ENCODE measurements around the gene GABRR1. TPM values are rescaled to one million over a fixed set of nuclear protein-coding genes. Genes with fewer than 3 reads are reported as not detected.

The GABRR1 gene
- total and polyA plus RNA-seq, 10 donors = not detected

GRCh38 chr6:89180971-89181370 lies 36.2 kb downstream of the GABRR1 start:
- no peaks in the 10 kb centered on the region for H3K9me3 ChIP-seq
- TF ChIP-seq POLR2AphosphoS5 (IDR thresholded peaks at IDR 0.05) = no peak
- TF ChIP-seq CTCF (IDR thresholded peaks at IDR 0.05 in 8 of 11, conservative IDR thresholded peaks at IDR 0.05 in 3 of 11) = no peak
- no peak for TF ChIP-seq POLR2A (IDR thresholded peaks at IDR 0.05)
- H3K27me3 ChIP-seq (replicated peaks in 1 of 7) = no peaks in the 10 kb centered on the region
- intact Hi-C loops (cut with DNase I; ENCODE audit: low total_unique reads) = no loop called here
- no peaks in the 10 kb centered on the region for H3K36me3 ChIP-seq
- WGBS, 5 donors = 87 to 100% (median 94%) methylated on average over 1 of the region's 1 CpG
- H3K27ac ChIP-seq = no peak overlapping the region
- H3K4me3 ChIP-seq = no peak overlapping the region
- no peaks in the 10 kb centered on the region for H3K4me1 ChIP-seq
- DNase-seq = no peak

- no peaks in the 10 kb centered on the region for H3K9me3 ChIP-seq
- no peaks in the 10 kb centered on the region for H3K36me3 ChIP-seq
- H3K27ac ChIP-seq = no peak overlapping the region
- H3K27me3 ChIP-seq (replicated peaks in 1 of 7) = no peaks in the 10 kb centered on the region
- H3K4me3 ChIP-seq = no peak overlapping the region
- DNase-seq = no peak
- H3K4me1 ChIP-seq = no peaks in the 10 kb centered on the region
- TF ChIP-seq POLR2A (IDR thresholded peaks at IDR 0.05) (no peak), POLR2AphosphoS5 (IDR thresholded peaks at IDR 0.05) (no peak), CTCF (IDR thresholded peaks at IDR 0.05 in 8 of 11, conservative IDR thresholded peaks at IDR 0.05 in 3 of 11) (no peak)
- intact Hi-C loops (cut with DNase I; ENCODE audit: low total_unique reads) = no loop called here
- 95 to 98% (median 96%) methylated on average over 13 of the region's 13 CpGs for WGBS, 5 donors
Measured at GRCh38 chr6:89180112-89180511, 37.0 kb downstream of the GABRR1 start.

- Histone ChIP-seq H3K36me3 (no peaks in the 10 kb centered on the region), H3K27me3 (replicated peaks in 1 of 7) (no peaks in the 10 kb centered on the region), H3K27ac (no peak overlapping the region), H3K4me3 (no peak overlapping the region), H3K9me3 (no peaks in the 10 kb centered on the region), H3K4me1 (no peaks in the 10 kb centered on the region)
- DNase-seq = no peak
- intact Hi-C loops (cut with DNase I; ENCODE audit: low total_unique reads) = no loop called here
- WGBS, 5 donors = 82 to 94% (median 93%) methylated on average over 4 of the region's 4 CpGs
- TF ChIP-seq CTCF (IDR thresholded peaks at IDR 0.05 in 8 of 11, conservative IDR thresholded peaks at IDR 0.05 in 3 of 11) = no peak
- TF ChIP-seq POLR2A (IDR thresholded peaks at IDR 0.05) = no peak
- TF ChIP-seq POLR2AphosphoS5 (IDR thresholded peaks at IDR 0.05) = no peak
Measured at GRCh38 chr6:89173634-89174033, 43.5 kb downstream of the GABRR1 start.

- no peak overlapping the region for H3K4me3 ChIP-seq
- no peaks in the 10 kb centered on the region for H3K4me1 ChIP-seq
- no peak overlapping the region for H3K27ac ChIP-seq
- no peaks in the 10 kb centered on the region for H3K36me3 ChIP-seq
- no peak for DNase-seq
- no peaks in the 10 kb centered on the region for H3K9me3 ChIP-seq
- no peaks in the 10 kb centered on the region for H3K27me3 ChIP-seq (replicated peaks in 1 of 7)
- intact Hi-C loops (cut with DNase I; ENCODE audit: low total_unique reads) = no loop called here
- WGBS, 5 donors = 74 to 93% (median 87%) methylated on average over 6 of the region's 6 CpGs
- no peak for TF ChIP-seq POLR2A (IDR thresholded peaks at IDR 0.05)
- no peak for TF ChIP-seq CTCF (IDR thresholded peaks at IDR 0.05 in 8 of 11, conservative IDR thresholded peaks at IDR 0.05 in 3 of 11)
- no peak for TF ChIP-seq POLR2AphosphoS5 (IDR thresholded peaks at IDR 0.05)
Measured at GRCh38 chr6:89172131-89172530, 45.0 kb downstream of the GABRR1 start.
